Measurements from ENCODE around the gene MLKL.

GRCh38 chr16:74731853-74732477, 31.3 kb upstream of the MLKL start:
- TF ChIP-seq CTCF (IDR thresholded peaks at IDR 0.05) (no peak), POLR2A (IDR thresholded peaks at IDR 0.05) (no peak), POLR2AphosphoS5 (IDR thresholded peaks at IDR 0.05) (no peak), EP300 (IDR thresholded peaks at IDR 0.05; ENCODE audit: low read depth) (no peak)

All from transverse colon (tissue), 4 donors.